Nephron (organoid): ENCODE measurements around the gene PLXNA4.

Source experiments
- H3K27ac Mint-ChIP-seq, 3 experiments: 2 replicates each; pipeline ENCODE4 v1.8.0; 2020; ENCODE audit warnings: mixed read lengths in 3 of 3, mild to moderate bottlenecking in 2 of 3, moderate library complexity in 1 of 3
- H3K27me3 Mint-ChIP-seq: 2 replicates; pipeline ENCODE4 v1.8.0; 2021; ENCODE audit warnings: low read depth, mild to moderate bottlenecking, moderate library complexity, mixed read lengths
- H3K36me3 Mint-ChIP-seq: 2 replicates; pipeline ENCODE4 v1.8.0; 2020; ENCODE audit warnings: low read depth, mixed read lengths
- H3K4me1 Mint-ChIP-seq: 2 replicates; pipeline ENCODE4 v1.8.0; 2020; ENCODE audit warnings: mixed read lengths
- H3K4me3 Mint-ChIP-seq, 3 experiments: 2 replicates each; pipeline ENCODE4 v1.8.0; 2020; ENCODE audit warnings: mild to moderate bottlenecking in 3 of 3, mixed read lengths in 3 of 3, moderate library complexity in 2 of 3
- H3K9me3 Mint-ChIP-seq: 2 replicates; pipeline ENCODE4 v1.8.0; 2020; ENCODE audit warnings: mixed read lengths
- TF ChIP-seq, protein P1 (sequence below), 3 experiments: fragments of 200-600 bp; sonication (generic); IDR thresholded peaks; one replicate each; pipeline ENCODE4 v1.5.0; 2021; ENCODE audit warnings: antibody characterized with exemption in 3 of 3; ENCODE audit not compliant: unreplicated experiment in 3 of 3

PLXNA4 gene

DNA sequence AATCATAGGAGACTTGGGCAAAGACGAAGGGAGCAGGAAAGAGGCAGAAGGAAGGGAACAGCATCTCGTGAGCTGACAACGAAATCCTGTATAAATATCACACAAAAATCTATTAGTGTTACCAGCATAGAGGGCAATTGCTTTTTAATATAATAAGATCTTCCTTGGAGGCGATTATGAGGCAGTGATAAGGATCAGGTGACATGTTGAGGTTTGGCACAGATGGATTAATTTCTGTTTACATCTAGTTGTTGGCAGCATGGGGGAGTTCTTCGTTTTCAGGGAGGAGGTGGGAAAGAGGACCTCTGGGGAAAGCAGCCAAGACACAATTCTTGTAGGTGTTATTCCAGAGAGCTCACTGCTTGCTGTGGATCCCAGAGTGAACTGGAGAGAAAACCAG, 163.8 kb downstream of the PLXNA4 start:
- no peaks in the 10 kb centered on the region for H3K9me3 Mint-ChIP-seq
- no peak overlapping the region for H3K27ac Mint-ChIP-seq
- H3K27me3 Mint-ChIP-seq = peaks cover 25% of the 10 kb centered on the region
- no peak overlapping the region for H3K4me3 Mint-ChIP-seq
- H3K4me1 Mint-ChIP-seq = peaks cover 38% of the 10 kb centered on the region
- TF ChIP-seq, protein P1, sequence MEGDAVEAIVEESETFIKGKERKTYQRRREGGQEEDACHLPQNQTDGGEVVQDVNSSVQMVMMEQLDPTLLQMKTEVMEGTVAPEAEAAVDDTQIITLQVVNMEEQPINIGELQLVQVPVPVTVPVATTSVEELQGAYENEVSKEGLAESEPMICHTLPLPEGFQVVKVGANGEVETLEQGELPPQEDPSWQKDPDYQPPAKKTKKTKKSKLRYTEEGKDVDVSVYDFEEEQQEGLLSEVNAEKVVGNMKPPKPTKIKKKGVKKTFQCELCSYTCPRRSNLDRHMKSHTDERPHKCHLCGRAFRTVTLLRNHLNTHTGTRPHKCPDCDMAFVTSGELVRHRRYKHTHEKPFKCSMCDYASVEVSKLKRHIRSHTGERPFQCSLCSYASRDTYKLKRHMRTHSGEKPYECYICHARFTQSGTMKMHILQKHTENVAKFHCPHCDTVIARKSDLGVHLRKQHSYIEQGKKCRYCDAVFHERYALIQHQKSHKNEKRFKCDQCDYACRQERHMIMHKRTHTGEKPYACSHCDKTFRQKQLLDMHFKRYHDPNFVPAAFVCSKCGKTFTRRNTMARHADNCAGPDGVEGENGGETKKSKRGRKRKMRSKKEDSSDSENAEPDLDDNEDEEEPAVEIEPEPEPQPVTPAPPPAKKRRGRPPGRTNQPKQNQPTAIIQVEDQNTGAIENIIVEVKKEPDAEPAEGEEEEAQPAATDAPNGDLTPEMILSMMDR (IDR thresholded peaks at IDR 0.05; ENCODE audit: unreplicated experiment in 3 of 3) = no peak
- no peaks in the 10 kb centered on the region for H3K36me3 Mint-ChIP-seq

DNA sequence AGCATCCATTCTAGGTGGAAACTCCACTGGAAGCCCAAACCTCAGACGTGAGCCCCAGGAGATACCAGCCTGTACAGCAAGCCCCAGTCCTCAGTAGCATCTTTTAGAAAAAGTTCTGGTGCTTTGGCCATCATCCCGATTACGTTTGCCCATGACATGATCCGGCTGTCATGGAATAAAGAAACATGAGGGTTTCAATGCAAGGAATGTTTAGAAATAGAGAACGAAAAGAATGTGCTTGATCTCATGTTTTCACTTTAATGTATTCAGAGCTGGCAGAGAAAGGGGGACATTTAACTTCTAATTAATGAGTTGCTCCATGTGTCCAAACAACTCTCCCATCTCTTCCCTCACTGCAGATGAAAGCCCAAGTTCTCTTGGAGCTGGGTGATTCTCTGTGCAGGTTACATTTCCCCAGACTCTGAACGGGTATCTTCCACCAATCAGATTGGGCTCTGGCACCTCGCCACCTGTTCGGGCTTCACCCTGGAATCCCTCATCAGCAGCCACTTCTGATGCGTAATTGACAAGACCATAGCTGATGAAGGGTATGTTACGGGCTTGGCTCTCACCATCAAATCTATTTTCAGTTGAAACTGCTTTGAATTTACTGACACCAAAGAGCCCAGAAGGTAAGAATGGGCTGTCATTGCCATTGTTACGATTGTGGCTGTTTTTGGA, 165.3 kb downstream of the PLXNA4 start:
- Mint-ChIP-seq H3K9me3 (no peaks in the 10 kb centered on the region), H3K4me1 (peaks cover 33% of the 10 kb centered on the region), H3K4me3 (no peak overlapping the region), H3K36me3 (no peaks in the 10 kb centered on the region), H3K27ac (peak overlapping the region; percentile 6 to 61 (median 22)), H3K27me3 (peaks cover 23% of the 10 kb centered on the region)
- TF ChIP-seq, protein P1 (IDR thresholded peaks at IDR 0.05; ENCODE audit: unreplicated experiment in 3 of 3) = no peak

DNA sequence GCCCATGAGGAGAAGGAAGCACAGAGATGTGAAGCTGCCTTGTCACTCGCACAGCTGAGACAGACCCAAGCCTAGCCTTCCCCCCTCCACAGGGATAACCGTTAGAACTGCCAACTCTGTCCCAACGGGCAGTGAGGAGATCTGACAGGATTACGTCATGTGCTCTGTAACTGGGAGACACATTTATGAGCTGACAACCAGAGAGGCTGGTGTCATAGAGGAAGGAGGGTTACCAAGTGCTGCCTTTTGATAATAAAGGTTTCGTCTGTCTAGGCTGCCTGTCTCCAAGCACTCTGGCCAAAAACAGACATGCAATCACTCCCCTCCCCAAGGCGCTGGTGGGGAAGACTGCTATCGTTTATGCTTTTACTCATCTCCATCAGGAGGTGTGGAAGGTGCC, 165.9 kb downstream of the PLXNA4 start:
- Mint-ChIP-seq H3K4me3 (no peak overlapping the region), H3K36me3 (no peaks in the 10 kb centered on the region), H3K9me3 (no peaks in the 10 kb centered on the region), H3K4me1 (peaks cover 33% of the 10 kb centered on the region), H3K27ac (peak overlapping the region; percentile 6 to 61 (median 22)), H3K27me3 (peaks cover 23% of the 10 kb centered on the region)
- TF ChIP-seq, protein P1 (IDR thresholded peaks at IDR 0.05; ENCODE audit: unreplicated experiment in 3 of 3) = no peak

DNA sequence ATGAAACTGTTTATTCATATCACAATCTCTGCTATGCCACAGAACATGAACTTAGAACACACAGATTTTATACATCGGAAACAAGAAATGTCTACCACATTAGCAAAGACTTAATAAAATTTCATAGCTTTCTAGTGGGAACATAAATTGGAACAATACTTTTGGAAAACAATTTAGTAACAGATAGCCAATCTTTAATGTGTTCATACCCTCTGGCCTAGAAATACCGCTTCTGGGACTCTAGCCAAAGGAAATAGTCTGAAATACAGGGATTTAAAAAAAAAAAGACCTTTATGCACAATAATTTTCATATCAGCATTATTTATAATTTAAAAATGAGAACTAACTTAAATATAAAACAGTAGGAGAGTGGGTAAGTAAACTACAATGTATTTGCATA, 168.5 kb downstream of the PLXNA4 start:
- no peak overlapping the region for H3K4me3 Mint-ChIP-seq
- H3K27ac Mint-ChIP-seq = peak overlapping the region; percentile 48 to 77 (median 62)
- TF ChIP-seq, protein P1 (IDR thresholded peaks at IDR 0.05; ENCODE audit: unreplicated experiment in 3 of 3) = no peak
- no peaks in the 10 kb centered on the region for H3K36me3 Mint-ChIP-seq
- H3K9me3 Mint-ChIP-seq = no peaks in the 10 kb centered on the region
- H3K27me3 Mint-ChIP-seq = peaks cover 24% of the 10 kb centered on the region
- peaks cover 47% of the 10 kb centered on the region for H3K4me1 Mint-ChIP-seq

DNA sequence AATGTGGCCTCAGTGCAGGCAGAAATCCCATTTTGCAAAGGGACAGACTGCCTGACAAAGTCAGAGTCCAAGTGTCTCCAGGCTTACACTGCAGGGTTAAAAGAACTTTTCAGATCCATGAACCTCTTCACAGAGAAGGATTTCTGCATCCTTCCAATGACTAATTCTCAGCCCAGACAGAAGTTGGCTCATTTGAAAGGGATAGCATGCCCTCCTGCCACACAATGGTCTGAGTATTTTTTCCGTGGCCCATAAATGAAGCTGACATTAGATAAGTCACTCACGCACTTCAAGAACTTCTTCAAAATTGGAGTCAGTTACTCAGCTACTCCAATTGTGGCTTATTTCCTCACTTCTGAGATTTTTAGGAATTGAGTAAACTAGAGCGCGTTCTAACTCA, 170.2 kb downstream of the PLXNA4 start:
- Mint-ChIP-seq H3K36me3 (no peaks in the 10 kb centered on the region), H3K27ac (no peak overlapping the region), H3K27me3 (peaks cover 24% of the 10 kb centered on the region)

More for the DNA sequence above, 170.2 kb downstream of the PLXNA4 start:
- TF ChIP-seq, protein P1 (IDR thresholded peaks at IDR 0.05; ENCODE audit: unreplicated experiment in 3 of 3) = no peak
- H3K4me1 Mint-ChIP-seq = peaks cover 38% of the 10 kb centered on the region
- H3K4me3 Mint-ChIP-seq = no peak overlapping the region
- H3K9me3 Mint-ChIP-seq = peaks cover 3% of the 10 kb centered on the region
